SKM-1 treated with dmso at 0.1 percent for 144 hours (cell line): ENCODE measurements around the gene CLIC6.
"Not testable (repeated sequence)": the region's sequence is repeated elsewhere in the genome, so short reads cannot be mapped to it uniquely, and the experiment has no call there.

Experiments used
- DNase-seq: peaks from one replicate; lab custom pipeline; 2025; ENCODE audit not compliant: unreplicated experiment; lab: John Stamatoyannopoulos, UW

Gene CLIC6

DNA sequence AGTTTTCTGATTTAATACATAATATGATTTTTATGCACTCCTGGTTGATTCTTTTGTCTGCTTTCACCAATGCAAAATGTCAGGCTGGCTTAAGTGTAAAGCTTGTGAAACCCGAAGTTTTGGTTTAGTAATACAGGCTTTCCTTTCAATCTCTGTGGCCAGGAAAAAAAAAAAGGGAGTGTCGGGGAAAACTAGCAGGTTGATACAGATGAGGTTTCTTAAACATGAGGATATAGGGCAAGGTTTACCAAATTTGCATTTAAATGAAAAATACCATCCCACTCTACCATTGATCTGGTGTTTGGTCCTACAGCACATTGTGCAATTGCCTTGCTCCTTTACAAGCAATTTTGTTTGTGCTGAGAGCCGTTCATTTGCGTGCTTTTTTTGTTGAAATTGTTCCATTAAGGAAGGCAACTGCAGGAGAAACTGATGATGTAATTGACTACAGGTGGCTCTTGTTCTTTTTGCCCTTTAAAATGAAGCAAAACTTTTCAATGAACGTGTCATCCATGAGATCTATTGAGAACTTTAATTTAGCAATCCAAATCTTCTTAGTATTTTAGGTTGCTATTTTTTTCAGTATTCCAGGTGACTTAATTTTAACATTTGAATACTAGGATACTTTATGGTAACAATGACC is 22.7 kb downstream of the CLIC6 start:
- DNase-seq, result no peak

DNA sequence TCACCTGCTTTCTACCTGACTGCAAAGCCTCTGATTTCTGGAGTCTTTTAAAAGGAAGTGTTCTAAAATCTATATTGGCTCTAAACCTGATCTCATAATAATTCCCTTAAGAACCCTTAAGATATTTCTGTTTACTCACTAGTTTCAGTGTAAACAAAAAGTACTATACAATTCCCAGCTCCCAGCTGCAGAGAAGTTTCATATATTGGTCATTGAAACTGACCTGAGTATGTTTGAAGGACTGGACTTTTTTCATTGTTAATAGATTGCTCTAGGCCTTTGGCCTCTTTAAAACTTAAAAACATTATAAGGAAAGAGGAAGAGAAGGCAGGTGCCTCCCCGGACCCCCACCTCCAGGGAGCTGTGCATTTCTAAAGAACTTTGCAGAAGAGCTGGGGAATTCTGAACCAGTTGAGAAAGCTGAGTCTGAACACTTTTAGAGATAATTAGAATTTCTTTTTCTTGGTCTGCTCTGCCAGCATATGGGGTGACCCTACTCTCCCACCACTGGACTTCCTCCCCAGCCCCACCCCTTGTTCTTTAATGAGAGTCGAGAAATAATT is 23.7 kb downstream of the CLIC6 start:
- no peak for DNase-seq

DNA sequence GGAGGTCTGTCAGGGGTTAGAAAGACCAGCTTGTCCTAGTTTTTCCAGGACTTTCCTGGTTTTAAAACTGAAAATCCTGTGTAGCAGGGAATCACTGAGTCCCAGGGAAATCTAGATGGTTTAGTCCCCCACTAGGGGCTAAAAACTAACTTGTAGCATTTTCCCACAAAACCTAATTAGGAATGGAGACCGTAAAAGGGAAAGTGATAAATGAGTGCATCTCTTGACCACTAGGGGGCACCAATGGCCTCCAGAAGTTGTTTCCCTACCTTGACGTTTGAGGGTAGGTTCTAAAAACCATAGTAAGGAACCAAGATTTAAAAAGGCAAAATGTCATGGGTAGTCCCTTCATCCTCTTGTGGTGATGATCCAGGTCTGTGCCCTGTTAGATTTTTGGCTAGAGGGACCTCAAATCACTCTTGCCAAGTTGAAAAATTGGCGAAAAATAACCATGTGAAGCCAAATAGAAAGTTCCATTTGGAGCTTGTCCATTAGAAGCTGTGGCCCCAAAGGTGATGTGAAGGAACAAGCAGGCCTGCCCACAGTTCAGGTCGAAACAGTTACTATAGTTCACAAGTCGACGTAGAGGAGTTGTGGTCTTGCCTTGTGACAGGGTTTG is 24.5 kb downstream of the CLIC6 start:
- DNase-seq, result peak; percentile 49

DNA sequence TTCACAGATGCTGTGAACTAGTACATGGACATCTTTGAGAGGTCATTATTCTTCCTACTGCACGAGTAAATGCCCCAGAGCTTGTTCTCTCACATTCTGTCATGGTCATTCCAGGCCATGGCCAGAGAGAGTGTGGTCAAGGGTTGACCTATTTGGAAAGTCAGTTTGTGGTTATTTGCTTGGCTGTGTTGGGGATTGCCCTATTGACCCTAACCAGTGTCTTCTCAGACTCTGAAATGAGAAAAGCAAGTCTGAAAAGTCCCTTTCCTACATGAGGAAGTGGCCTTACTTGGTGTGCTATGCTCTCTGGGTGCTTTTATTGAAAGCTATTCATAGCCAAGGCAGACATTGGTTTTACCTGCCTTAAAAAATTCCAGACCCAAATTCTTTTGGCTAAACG is 26.6 kb downstream of the CLIC6 start:
- no peak for DNase-seq

DNA sequence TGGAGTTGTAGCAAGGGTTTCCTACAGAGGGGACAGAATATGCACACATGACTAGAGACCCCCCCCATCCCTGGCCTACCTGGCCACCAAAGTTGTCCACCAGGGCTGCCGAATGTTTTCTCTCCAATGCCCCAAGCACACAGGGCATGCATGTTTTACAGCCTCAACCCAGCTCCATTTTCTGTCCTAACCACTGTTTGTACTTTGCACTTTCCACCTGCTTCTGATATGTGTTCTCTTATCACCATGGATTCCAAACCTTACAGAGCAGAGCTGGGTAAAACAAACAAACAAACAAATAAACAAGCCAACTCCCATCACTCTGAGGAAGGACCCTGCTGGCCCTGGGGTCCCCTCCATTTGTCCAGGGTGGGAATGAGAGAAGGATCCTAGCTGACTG is 27.3 kb downstream of the CLIC6 start:
- DNase-seq, result no peak

DNA sequence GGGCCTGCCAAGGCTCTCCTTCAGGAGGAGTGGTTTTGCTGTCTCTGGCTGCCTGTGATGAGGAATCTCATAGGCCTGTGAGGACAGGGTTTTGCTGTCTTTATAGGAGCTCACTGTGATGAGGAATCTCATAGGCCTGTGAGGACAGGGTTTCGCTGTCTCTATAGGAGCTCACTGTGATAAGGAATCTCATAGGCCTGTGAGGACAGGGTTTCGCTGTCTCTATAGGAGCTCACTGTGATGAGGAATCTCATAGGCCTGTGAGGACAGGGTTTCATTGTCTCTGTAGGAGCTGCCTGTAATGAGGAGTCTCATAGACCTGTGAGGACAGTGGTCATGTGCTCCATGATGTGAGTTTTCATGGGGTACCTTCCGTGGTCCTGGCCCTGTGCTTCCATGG is 29.0 kb downstream of the CLIC6 start:
- no peak for DNase-seq

DNA sequence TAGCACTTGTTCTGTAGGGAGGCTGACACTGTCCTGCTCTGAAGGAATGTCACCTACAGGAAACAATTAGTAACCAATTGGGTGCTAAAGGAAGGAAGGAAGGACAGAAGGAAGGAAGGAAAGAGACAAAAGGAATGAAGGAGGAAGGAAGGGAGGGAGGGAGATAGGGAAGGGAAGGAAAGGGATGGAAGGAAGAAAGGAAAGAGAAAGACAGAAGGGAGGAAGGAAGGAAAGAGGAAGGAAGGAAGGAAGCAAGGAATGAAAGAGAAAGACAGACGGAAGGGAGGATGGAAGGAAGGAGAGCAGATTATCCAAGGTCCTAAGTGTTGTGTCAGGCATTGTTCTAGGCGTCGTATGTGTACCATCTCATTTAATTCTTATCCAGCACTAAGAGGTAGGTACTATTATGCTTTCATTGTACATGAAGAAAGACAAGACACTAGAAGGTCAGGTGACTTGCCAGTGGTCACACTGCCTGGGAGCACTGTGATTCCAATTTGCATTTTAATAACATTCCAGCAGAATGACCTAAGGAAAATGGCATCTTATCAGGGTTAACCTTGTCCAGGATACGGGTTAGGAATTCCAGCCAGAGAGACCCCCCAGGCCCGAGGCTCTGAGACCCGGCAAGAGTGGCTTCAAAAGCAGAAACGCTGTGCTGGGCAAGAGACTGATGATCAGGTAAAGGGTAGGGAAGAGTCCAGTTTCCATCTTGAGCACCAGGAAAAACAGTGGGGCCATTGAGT is 29.6 kb downstream of the CLIC6 start:
- no peak for DNase-seq

DNA sequence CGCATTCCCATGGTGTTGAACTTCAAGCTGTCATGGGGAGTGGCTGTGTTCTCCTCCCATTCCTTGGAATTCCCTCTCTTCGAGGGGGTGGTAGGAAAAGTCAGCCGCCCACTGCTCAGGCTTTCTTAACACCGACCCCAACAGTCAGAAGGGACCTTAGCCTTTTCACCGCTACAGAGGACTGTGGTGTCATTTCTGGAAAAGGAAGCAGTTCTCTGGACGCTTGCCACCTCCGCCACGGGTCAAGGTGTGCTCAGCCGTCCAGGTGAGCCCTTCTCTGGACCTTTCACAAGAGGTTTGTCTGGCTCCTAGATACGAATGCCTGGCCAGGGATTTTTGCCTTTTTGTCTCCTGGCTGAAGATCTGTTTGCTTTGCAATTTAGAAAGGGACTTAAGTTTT is 31.8 kb downstream of the CLIC6 start:
- no peak for DNase-seq

DNA sequence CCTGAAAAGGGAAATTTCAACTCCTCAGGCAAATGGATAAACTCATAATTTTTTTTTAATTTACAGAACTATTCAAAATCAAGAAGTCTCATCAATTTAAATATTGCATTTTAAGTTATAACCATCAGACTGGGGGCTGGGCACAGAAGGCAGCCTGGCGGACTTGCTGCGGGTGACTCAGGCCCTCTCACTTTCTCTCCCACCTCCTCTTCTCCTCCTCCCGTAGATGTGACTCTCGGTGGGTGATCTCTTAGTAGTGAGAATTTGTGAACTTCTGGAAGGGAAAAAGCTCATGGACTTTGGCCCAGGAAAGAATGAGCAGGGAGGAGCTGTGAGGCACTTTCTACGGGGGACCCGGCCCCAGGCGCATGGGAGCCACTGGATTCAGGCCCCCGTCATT is 32.9 kb downstream of the CLIC6 start:
- no peak for DNase-seq

DNA sequence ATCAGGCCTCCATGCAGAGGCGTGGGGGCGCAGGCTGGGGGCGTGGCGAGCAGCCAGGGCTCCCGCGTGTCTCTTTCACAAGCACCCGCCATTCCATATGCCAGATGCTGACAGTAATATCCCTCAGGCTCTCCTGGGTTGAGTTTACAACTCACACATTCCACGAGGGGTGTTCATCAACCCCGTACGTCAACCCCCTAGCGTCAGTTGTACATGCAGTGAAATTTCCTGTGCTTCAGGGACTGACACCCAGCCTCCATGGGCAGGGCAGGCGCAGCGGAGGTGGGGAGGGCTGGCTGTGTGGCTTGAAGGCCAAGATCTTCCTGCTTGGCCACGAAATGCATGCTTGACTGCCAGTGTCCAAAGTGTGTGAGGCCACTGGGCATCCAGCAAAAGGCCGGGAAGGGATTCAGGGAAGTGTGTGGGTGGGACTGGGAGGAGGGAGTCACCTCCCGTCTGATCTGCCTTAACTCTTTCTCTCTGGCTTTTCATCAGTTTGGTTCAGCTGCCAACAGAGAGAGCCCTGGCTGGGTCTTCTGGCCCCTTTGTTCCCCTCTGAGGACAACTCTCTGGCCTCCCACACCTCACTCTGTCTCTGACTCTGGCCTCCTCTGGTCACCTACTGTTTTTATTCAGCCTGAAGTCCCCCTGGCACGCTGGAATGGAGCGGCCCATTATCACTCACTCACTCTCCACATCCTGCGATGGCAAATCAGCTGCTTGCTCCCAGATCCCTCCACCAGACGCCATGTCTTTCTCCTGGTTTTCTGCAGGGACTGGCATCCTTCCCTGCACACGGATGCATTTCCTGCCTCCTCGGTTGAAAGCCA is 33.8 kb downstream of the CLIC6 start:
- DNase-seq, result no peak

DNA sequence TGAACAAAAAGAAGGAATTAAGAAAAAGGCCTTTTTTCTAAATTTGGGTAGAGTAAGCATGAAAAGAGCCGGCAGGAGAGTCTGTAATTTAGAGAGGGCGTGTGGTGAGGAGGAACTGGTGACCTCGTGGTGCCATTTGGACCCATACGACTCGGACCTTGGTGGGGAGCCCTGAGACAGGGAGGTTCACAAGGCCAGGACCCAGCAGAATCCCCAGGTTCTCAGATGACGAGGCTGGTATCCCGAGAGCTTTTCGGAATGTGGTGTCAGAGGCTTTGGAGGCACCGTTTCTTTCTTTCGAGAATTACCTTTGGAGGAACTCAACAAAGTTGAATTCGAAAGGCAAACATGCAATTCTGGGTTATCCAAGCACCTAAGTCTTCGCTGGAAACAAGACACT is 34.8 kb downstream of the CLIC6 start:
- no peak for DNase-seq

DNA sequence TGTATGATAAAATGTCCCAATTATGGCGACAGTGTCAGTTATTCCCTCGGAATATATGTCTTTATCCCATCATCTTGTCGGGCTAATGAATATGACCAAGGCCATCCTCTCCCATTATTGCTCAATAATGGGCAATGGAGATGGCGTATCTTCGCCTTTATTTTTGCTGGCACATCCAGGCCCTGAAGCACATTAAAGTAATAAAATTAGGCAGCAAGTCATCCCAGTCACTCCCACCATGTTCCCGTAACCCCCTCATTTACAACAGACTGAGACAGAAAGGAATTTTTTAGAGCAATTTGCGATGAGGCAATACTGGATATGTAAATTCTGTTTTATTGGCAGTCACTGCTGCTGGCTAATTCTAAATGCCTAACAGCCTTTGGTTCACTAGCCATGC is 35.3 kb downstream of the CLIC6 start:
- no peak for DNase-seq

DNA sequence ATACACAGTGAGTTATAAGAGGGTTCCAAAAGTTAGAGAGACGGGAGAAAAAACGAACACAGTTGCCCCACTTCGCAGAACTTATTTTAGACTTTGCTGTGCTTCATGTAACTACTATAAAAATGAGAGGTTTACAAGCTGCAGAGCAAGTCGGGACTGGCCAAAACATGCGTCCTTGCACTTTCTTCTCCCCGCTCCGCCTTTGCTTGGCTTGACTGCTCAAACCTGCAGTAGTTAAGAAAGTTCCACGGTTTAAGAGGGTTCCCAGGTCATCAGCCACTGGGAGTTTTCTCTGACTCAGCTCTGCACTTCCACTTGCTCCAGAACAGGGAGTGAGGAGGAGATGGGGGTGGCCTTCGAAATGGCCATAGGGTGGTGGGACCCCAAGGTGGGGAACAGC is 36.2 kb downstream of the CLIC6 start:
- no peak for DNase-seq

DNA sequence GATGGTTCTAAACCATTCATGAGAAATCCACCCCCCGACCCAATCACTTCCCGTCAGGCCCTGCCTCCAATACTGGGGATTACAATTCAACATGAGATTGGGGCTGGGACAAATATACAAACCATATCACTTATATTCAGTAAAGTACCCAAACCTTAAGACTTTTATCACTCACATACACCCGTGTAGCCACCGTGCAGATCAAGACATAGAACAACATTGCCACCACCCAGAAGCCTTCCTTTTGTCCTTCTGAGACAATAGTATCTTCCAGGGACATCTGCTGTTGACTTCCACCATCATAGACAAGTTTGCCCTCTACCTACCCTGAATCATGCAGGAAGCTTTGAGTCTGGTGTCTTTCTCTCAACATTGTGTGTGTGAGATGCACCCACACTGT is 37.5 kb downstream of the CLIC6 start:
- no peak for DNase-seq

DNA sequence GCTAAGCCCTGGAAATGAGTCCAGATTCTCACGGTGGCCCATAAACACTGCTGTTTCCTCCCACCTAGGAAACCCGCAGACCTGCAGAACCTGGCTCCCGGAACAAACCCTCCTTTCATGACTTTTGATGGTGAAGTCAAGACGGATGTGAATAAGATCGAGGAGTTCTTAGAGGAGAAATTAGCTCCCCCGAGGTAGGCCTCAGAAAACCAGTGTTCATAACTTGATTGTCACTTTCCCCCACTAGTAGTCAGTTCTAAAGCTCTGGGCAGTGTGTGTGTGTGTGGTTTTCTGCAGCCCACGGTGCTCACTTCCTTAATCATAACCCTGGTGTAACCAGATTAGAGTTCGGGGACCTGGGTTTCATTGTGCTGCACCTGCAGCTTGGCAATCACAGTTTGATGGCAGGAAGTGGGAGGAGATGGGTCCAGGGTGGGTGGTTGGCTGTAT is 39.1 kb downstream of the CLIC6 start:
- no peak for DNase-seq

DNA sequence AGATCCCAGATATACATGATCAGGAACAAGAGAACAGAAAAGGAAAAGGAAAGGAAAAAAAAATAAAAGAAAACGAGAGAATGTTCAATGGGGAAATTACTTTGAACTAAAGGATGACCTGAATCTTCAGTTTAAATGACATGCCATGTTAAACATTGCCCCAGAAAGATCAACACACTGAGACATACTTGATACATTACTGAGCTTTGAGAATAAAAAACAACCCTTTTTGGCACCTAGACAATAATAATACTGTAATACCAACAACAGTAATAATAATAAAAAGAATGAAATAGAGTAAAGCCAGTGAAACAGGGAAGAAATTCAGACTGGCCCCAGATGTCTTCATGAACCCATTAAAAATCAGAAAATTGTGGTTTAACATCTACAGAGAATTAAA is 44.8 kb downstream of the CLIC6 start:
- no peak for DNase-seq

DNA sequence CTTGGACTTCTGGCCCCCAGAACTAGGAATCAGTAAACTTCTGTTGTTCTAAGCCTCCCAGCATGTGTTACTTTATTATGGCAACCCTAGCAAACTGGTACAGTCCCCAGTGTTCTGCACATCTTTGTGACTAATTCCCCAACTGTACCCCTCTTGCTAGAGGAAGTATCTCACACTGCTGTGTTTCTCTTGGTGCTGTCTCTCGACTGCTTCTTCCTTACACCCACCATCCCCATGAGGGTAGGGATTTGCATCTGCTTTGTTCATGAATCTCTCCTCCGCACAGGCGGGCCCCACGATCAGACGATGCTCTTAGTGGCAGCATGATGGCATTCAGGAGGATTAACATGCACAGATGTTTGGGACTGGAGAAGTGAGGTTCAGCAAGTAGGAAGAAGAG is 46.7 kb downstream of the CLIC6 start:
- DNase-seq, result no peak

DNA sequence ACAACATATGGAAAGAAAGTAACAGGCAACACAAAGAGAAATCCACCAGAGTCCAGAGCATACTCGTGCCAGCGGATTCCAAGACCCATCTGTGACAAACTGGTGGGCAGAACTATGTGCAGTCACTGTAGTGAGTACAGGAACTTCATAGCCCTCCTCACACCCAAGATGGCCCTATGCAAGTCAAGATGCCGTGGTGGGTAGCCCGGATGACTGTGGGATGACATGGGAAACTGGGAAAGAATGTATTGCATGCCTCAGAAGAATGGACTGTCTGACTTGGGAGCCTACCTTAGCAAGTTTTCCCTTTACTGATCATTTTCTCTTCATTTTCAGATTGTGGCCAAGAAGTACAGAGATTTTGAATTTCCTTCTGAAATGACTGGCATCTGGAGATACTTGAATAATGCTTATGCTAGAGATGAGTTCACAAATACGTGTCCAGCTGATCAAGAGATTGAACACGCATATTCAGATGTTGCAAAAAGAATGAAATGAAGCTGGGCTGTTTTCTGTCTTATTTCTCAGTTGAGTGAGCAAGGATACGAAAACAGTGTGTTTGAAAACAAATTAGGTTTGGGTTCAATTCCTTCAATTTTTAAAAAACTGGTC is 47.3 kb downstream of the CLIC6 start:
- no peak for DNase-seq

DNA sequence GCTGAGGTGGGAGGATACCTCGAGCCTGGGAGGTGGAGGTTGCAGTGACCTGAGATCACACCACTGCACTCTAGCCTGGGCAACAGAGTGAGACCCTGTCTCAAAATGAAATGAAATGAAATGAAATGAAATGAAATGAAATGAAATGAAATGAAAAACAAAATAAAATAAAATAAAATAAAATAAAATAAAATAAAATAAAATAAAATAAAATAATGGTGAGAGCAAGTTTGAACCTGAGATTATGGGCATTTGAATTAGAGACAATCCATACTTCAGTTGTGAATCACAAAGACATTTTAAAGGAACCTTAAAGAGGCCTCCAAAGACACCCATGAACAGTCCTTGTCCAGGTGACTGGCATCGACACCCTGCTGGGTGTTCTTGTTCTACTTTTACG is 49.7 kb downstream of the CLIC6 start:
- DNase-seq, result not testable (repeated sequence)

DNA sequence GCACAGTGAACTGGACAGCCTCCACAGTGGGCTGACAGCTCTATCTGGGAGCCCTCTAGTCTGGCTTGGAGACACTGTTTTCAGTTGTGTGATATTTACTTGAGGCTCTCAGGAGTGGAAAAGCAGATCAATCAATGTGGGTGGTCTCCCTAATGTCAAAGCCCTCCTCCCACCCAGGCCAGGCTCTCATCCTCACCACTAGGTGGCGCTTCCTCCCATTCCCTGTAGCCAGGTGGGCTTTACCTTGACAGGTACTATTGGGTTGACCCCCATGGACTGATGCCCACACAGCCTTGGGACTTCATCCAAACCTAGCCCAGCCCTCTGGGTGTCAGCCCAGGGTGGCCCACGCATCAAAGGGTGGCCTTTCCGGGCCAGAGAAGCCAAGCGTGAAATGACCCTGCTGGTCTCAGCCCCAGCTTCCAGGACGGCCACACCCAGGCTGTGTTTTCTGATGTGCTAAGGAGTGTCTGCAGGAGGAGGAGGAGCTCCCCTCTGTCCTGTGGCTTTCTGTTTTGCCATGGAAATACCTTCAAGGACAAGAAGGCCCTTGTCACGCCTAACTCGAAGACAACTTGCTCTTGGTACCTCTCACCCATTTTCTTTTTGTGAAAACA is 54.0 kb downstream of the CLIC6 start:
- no peak for DNase-seq
